Measurements from ENCODE around the gene MGLL.
"Not testable (repeated sequence)": the region's sequence is repeated elsewhere in the genome, so short reads cannot be mapped to it uniquely, and the experiment has no call there.

Gene MGLL

GRCh38 chr3:127689266-127689860, 133.0 kb downstream of the MGLL start:
- DNase-seq (ENCODE audit: low read depth in 2 of 2): no peak

GRCh38 chr3:127688416-127689265, 133.7 kb downstream of the MGLL start:
- no peak for DNase-seq (ENCODE audit: low read depth in 2 of 2)

- no peak for DNase-seq (ENCODE audit: low read depth in 2 of 2)
These were observed 134.3 kb downstream of the MGLL start for GRCh38 chr3:127688022-127688415.

GRCh38 chr3:127687228-127687737, 135.0 kb downstream of the MGLL start:
- DNase-seq (ENCODE audit: low read depth in 2 of 2): no peak

GRCh38 chr3:127686512-127686894, 135.8 kb downstream of the MGLL start:
- DNase-seq (ENCODE audit: low read depth in 2 of 2): no peak

GRCh38 chr3:127685708-127686511, 136.4 kb downstream of the MGLL start:
- no peak for DNase-seq (ENCODE audit: low read depth in 2 of 2)

GRCh38 chr3:127684871-127685707, 137.2 kb downstream of the MGLL start:
- no peak for DNase-seq (ENCODE audit: low read depth in 2 of 2)

- no peak for DNase-seq (ENCODE audit: low read depth in 2 of 2)
These were observed 139.8 kb downstream of the MGLL start for GRCh38 chr3:127682561-127682960.

- not testable (repeated sequence) for DNase-seq (ENCODE audit: low read depth in 2 of 2)
These were observed 140.2 kb downstream of the MGLL start for GRCh38 chr3:127682175-127682554.

GRCh38 chr3:127680798-127681221, 141.5 kb downstream of the MGLL start:
- DNase-seq (ENCODE audit: low read depth in 2 of 2): no peak

GRCh38 chr3:127680146-127680661, 142.1 kb downstream of the MGLL start:
- DNase-seq (ENCODE audit: low read depth in 2 of 2): no peak

GRCh38 chr3:127679534-127680145, 142.7 kb downstream of the MGLL start:
- no peak for DNase-seq (ENCODE audit: low read depth in 2 of 2)

GRCh38 chr3:127678611-127679533, 143.4 kb downstream of the MGLL start:
- no peak for DNase-seq (ENCODE audit: low read depth in 2 of 2)

- DNase-seq (ENCODE audit: low read depth in 2 of 2): no peak
These were observed 144.1 kb downstream of the MGLL start for GRCh38 chr3:127678315-127678599.

GRCh38 chr3:127677541-127678314, 144.6 kb downstream of the MGLL start:
- no peak for DNase-seq (ENCODE audit: low read depth in 2 of 2)

GRCh38 chr3:127676921-127677351, 145.4 kb downstream of the MGLL start:
- no peak for DNase-seq (ENCODE audit: low read depth in 2 of 2)

GRCh38 chr3:127676456-127676855, 145.9 kb downstream of the MGLL start:
- DNase-seq (ENCODE audit: low read depth in 2 of 2): no peak

GRCh38 chr3:127675651-127676391, 146.5 kb downstream of the MGLL start:
- DNase-seq (ENCODE audit: low read depth in 2 of 2): no peak

Measured in stimulated activated CD8-positive, alpha-beta memory T cell treated with anti-CD3 and anti-CD28 coated beads, Interleukin-2, amount 100 ng/mL, for 1 hour (primary cell).